Activated CD4-positive, alpha-beta T cell treated with anti-CD3 and anti-CD28 coated beads, Interleukin-2, Interleukin-4, amounts not matched to agents 100 ng/mL and 50 ng/mL, durations not matched to agents 16 hours and 8 hours (primary cell): ENCODE measurements around the gene GGTLC2.
"Not testable (repeated sequence)": the region's sequence is repeated elsewhere in the genome, so short reads cannot be mapped to it uniquely, and the experiment has no call there.

Source experiments
- DNase-seq: peaks from one replicate; pipeline ENCODE4 v3.0.0-alpha.2; 2020; ENCODE audit warnings: low spot score

The GGTLC2 gene

GRCh38 chr22:22638313-22638712 is 6.1 kb upstream of the GGTLC2 start:
- DNase-seq, result not testable (repeated sequence)

GRCh38 chr22:22642255-22642654 is 2.2 kb upstream of the GGTLC2 start:
- not testable (repeated sequence) for DNase-seq

GRCh38 chr22:22645969-22646368 is 1.6 kb downstream of the GGTLC2 start:
- not testable (repeated sequence) for DNase-seq

- DNase-seq, result not testable (repeated sequence)
Observed at GRCh38 chr22:22647952-22648351, 3.5 kb downstream of the GGTLC2 start.

- DNase-seq, result not testable (repeated sequence)
Observed at GRCh38 chr22:22648863-22649536, 4.6 kb downstream of the GGTLC2 start.

GRCh38 chr22:22649761-22650160 is 5.3 kb downstream of the GGTLC2 start:
- not testable (repeated sequence) for DNase-seq

- DNase-seq, result not testable (repeated sequence)
Observed at GRCh38 chr22:22650398-22650797, 6.0 kb downstream of the GGTLC2 start.

- DNase-seq, result not testable (repeated sequence)
Observed at GRCh38 chr22:22650803-22651515, 6.5 kb downstream of the GGTLC2 start.

- not testable (repeated sequence) for DNase-seq
Observed at GRCh38 chr22:22651593-22651992, 7.2 kb downstream of the GGTLC2 start.

GRCh38 chr22:22652102-22652501 is 7.7 kb downstream of the GGTLC2 start:
- not testable (repeated sequence) for DNase-seq

- not testable (repeated sequence) for DNase-seq
Observed at GRCh38 chr22:22652573-22652972, 8.2 kb downstream of the GGTLC2 start.

GRCh38 chr22:22653677-22654381 is 9.4 kb downstream of the GGTLC2 start:
- DNase-seq, result not testable (repeated sequence)

GRCh38 chr22:22655452-22656290 is 11.3 kb downstream of the GGTLC2 start:
- no peak for DNase-seq

- no peak for DNase-seq
Observed at GRCh38 chr22:22657712-22658111, 13.3 kb downstream of the GGTLC2 start.

- no peak for DNase-seq
Observed at GRCh38 chr22:22661275-22661674, 16.9 kb downstream of the GGTLC2 start.

- DNase-seq, result no peak
Observed at GRCh38 chr22:22662095-22662494, 17.7 kb downstream of the GGTLC2 start.

- DNase-seq, result no peak
Observed at GRCh38 chr22:22663861-22664800, 19.7 kb downstream of the GGTLC2 start.

GRCh38 chr22:22666307-22667091 is 22.1 kb downstream of the GGTLC2 start:
- peak; percentile 37 for DNase-seq

GRCh38 chr22:22667966-22668880 is 23.8 kb downstream of the GGTLC2 start:
- DNase-seq, result no peak
